Stimulated activated CD4-positive, alpha-beta T cell treated with anti-CD3 and anti-CD28 coated beads, Interleukin-12 subunit alpha, Interleukin-12 subunit beta, amount 100 ng/mL, for 48 hours (primary cell): ENCODE results near the gene MYCN.
"Not testable (repeated sequence)": the region's sequence is repeated elsewhere in the genome, so short reads cannot be mapped to it uniquely, and the experiment has no call there.

Experiments used
- DNase-seq, 3 donors: peaks; one replicate each; pipeline ENCODE4 v3.0.0-alpha.2; 2020; ENCODE audit warnings: low read depth in 2 of 3, low spot score in 1 of 3

MYCN gene

GRCh38 chr2:15942711-15943345 lies 2.5 kb downstream of the MYCN start:
- DNase-seq = no peak

GRCh38 chr2:15943378-15944280 lies 3.3 kb downstream of the MYCN start:
- no peak for DNase-seq

- no peak for DNase-seq
Observed at GRCh38 chr2:15944325-15945017, 4.1 kb downstream of the MYCN start.

GRCh38 chr2:15945909-15946705 lies 5.8 kb downstream of the MYCN start:
- no peak for DNase-seq

GRCh38 chr2:15946983-15947382 lies 6.6 kb downstream of the MYCN start:
- no peak for DNase-seq

GRCh38 chr2:15947431-15947830 lies 7.1 kb downstream of the MYCN start:
- DNase-seq = no peak

GRCh38 chr2:15948704-15948957 lies 8.3 kb downstream of the MYCN start:
- DNase-seq = no peak

- DNase-seq = no peak
Observed at GRCh38 chr2:15949126-15949525, 8.8 kb downstream of the MYCN start.

GRCh38 chr2:15949551-15949950 lies 9.2 kb downstream of the MYCN start:
- no peak for DNase-seq

GRCh38 chr2:15950088-15950952 lies 10.0 kb downstream of the MYCN start:
- no peak for DNase-seq

- DNase-seq = not testable (repeated sequence)
Observed at GRCh38 chr2:15951936-15952335, 11.6 kb downstream of the MYCN start.

GRCh38 chr2:15952451-15953146 lies 12.2 kb downstream of the MYCN start:
- no peak for DNase-seq

GRCh38 chr2:15953147-15953630 lies 12.8 kb downstream of the MYCN start:
- DNase-seq = no peak

GRCh38 chr2:15953891-15954680 lies 13.7 kb downstream of the MYCN start:
- no peak for DNase-seq

GRCh38 chr2:15954761-15955160 lies 14.4 kb downstream of the MYCN start:
- no peak for DNase-seq

GRCh38 chr2:15955232-15955988 lies 15.1 kb downstream of the MYCN start:
- DNase-seq = no peak

- no peak for DNase-seq
Observed at GRCh38 chr2:15956230-15956629, 15.9 kb downstream of the MYCN start.
